ENCODE data around the gene CLDN18.

The CLDN18 gene

GRCh38 chr3:138036572-138036971 is 26.6 kb downstream of the CLDN18 start:
- TF ChIP-seq FOXP2 (optimal IDR thresholded peaks at IDR 0.05; ENCODE audit: borderline replicate concordance, extremely low read depth, extremely low read length, insufficient read depth) (no peak), SIN3A (IDR thresholded peaks at IDR 0.05; ENCODE audit: borderline replicate concordance, insufficient read depth, low read length) (no peak), TAF1 (IDR thresholded peaks at IDR 0.05; ENCODE audit: borderline replicate concordance, insufficient read depth, low read length) (no peak), POLR2AphosphoS5 (IDR thresholded peaks at IDR 0.05; ENCODE audit: low read depth, low read length) (no peak), REST (IDR thresholded peaks at IDR 0.05; ENCODE audit: insufficient read depth in 1 of 2, low read depth in 2 of 2, low read length in 2 of 2) (no peak)

GRCh38 chr3:138038725-138039462 is 28.9 kb downstream of the CLDN18 start:
- TF ChIP-seq SIN3A (IDR thresholded peaks at IDR 0.05; ENCODE audit: borderline replicate concordance, insufficient read depth, low read length) (no peak), TAF1 (IDR thresholded peaks at IDR 0.05; ENCODE audit: borderline replicate concordance, insufficient read depth, low read length) (no peak), REST (IDR thresholded peaks at IDR 0.05; ENCODE audit: insufficient read depth in 1 of 2, low read depth in 2 of 2, low read length in 2 of 2) (no peak), FOXP2 (optimal IDR thresholded peaks at IDR 0.05; ENCODE audit: borderline replicate concordance, extremely low read depth, extremely low read length, insufficient read depth) (no peak)

- TF ChIP-seq POLR2AphosphoS5 (IDR thresholded peaks at IDR 0.05; ENCODE audit: low read depth, low read length), result no peak
- TF ChIP-seq TAF1 (IDR thresholded peaks at IDR 0.05; ENCODE audit: borderline replicate concordance, insufficient read depth, low read length), result no peak
- no peak for TF ChIP-seq FOXP2 (optimal IDR thresholded peaks at IDR 0.05; ENCODE audit: borderline replicate concordance, extremely low read depth, extremely low read length, insufficient read depth)
- no peak for TF ChIP-seq SIN3A (IDR thresholded peaks at IDR 0.05; ENCODE audit: borderline replicate concordance, insufficient read depth, low read length)
- no peak for TF ChIP-seq REST (IDR thresholded peaks at IDR 0.05; ENCODE audit: insufficient read depth in 1 of 2, low read depth in 2 of 2, low read length in 2 of 2)
Observed at GRCh38 chr3:138042043-138042442, 32.1 kb downstream of the CLDN18 start.

GRCh38 chr3:138043266-138044029 is 33.5 kb downstream of the CLDN18 start:
- no peak for TF ChIP-seq REST (IDR thresholded peaks at IDR 0.05; ENCODE audit: insufficient read depth in 1 of 2, low read depth in 2 of 2, low read length in 2 of 2)
- TF ChIP-seq FOXP2 (optimal IDR thresholded peaks at IDR 0.05; ENCODE audit: borderline replicate concordance, extremely low read depth, extremely low read length, insufficient read depth), result no peak
- no peak for TF ChIP-seq POLR2AphosphoS5 (IDR thresholded peaks at IDR 0.05; ENCODE audit: low read depth, low read length)
- no peak for TF ChIP-seq SIN3A (IDR thresholded peaks at IDR 0.05; ENCODE audit: borderline replicate concordance, insufficient read depth, low read length)
- no peak for TF ChIP-seq TAF1 (IDR thresholded peaks at IDR 0.05; ENCODE audit: borderline replicate concordance, insufficient read depth, low read length)
